Astrocyte (in vitro differentiated cells and primary cell): ENCODE results near the gene HEXD. TPM values are rescaled to one million over a fixed set of nuclear protein-coding genes. Genes with fewer than 3 reads are reported as not detected.

ENCODE experiments used
- DNase-seq: peaks from one replicate; pipeline ENCODE4 v3.0.0-alpha.2; 2010; ENCODE audit warnings: low read depth
- FAIRE-seq: peaks from 2 replicates; lab custom pipeline; 2011; peaks lifted over from hg19 to GRCh38; lab: Jason Lieb, UNC
- H2AFZ ChIP-seq: 2 replicates; pipeline ENCODE4 v1.6.0; 2012; ENCODE audit warnings: low read depth, low read length, inconsistent platforms
- H3K27ac ChIP-seq: 2 replicates; pipeline ENCODE4 v1.5.1; 2011; ENCODE audit warnings: low read depth, low read length, inconsistent platforms
- H3K27me3 ChIP-seq: 2 replicates; pipeline ENCODE4 v1.6.0; 2011; ENCODE audit warnings: low read length, inconsistent platforms; ENCODE audit not compliant: insufficient read depth
- H3K36me3 ChIP-seq: 2 replicates; pipeline ENCODE4 v1.5.1; 2011; ENCODE audit warnings: low read length, inconsistent platforms; ENCODE audit not compliant: insufficient read depth
- H3K4me1 ChIP-seq: 2 replicates; pipeline ENCODE4 v1.5.1; 2011; ENCODE audit warnings: low read length, inconsistent platforms; ENCODE audit not compliant: insufficient read depth
- H3K4me2 ChIP-seq: 2 replicates; pipeline ENCODE4 v1.6.0; 2012; ENCODE audit warnings: low read length, inconsistent platforms
- H3K4me3 ChIP-seq: 2 replicates; pipeline ENCODE4 v1.5.1; 2011; ENCODE audit warnings: low read depth, mild to moderate bottlenecking, low read length, inconsistent platforms; ENCODE audit not compliant: insufficient read depth
- H3K79me2 ChIP-seq: 2 replicates; pipeline ENCODE4 v1.6.0; 2012; ENCODE audit warnings: mild to moderate bottlenecking, low read length, inconsistent platforms; ENCODE audit not compliant: insufficient read depth
- H3K9ac ChIP-seq: 2 replicates; pipeline ENCODE4 v1.6.0; 2012; ENCODE audit warnings: mild to moderate bottlenecking, low read length, inconsistent platforms
- H3K9me3 ChIP-seq: 2 replicates; pipeline ENCODE4 v1.5.1; 2012; ENCODE audit warnings: low read depth, mild to moderate bottlenecking, low read length, inconsistent platforms; ENCODE audit not compliant: insufficient read depth
- H4K20me1 ChIP-seq: 2 replicates; pipeline ENCODE4 v1.6.0; 2012; ENCODE audit warnings: low read length, inconsistent platforms; ENCODE audit not compliant: insufficient read depth
- H3K27ac Mint-ChIP-seq: one replicate; pipeline ENCODE4 v1.8.0; 2021; ENCODE audit warnings: mild to moderate bottlenecking, mixed read lengths; ENCODE audit not compliant: unreplicated experiment
- H3K27me3 Mint-ChIP-seq: one replicate; pipeline ENCODE4 v1.8.0; 2021; ENCODE audit warnings: low read depth, mixed read lengths; ENCODE audit not compliant: unreplicated experiment
- H3K36me3 Mint-ChIP-seq: one replicate; pipeline ENCODE4 v1.8.0; 2021; ENCODE audit warnings: low read depth, mixed read lengths; ENCODE audit not compliant: unreplicated experiment
- H3K4me1 Mint-ChIP-seq: one replicate; pipeline ENCODE4 v1.8.0; 2021; ENCODE audit warnings: low read depth, mixed read lengths; ENCODE audit not compliant: unreplicated experiment
- H3K4me3 Mint-ChIP-seq: one replicate; pipeline ENCODE4 v1.8.0; 2021; ENCODE audit warnings: mild to moderate bottlenecking, moderate library complexity, mixed read lengths; ENCODE audit not compliant: unreplicated experiment
- H3K9me3 Mint-ChIP-seq: one replicate; pipeline ENCODE4 v1.8.0; 2021; ENCODE audit warnings: mild to moderate bottlenecking, mixed read lengths; ENCODE audit not compliant: unreplicated experiment
- CTCF ChIP-seq: IDR thresholded peaks from 2 replicates; pipeline ENCODE4 v1.5.1; 2011; ENCODE audit warnings: low read depth, mild to moderate bottlenecking, inconsistent platforms, low read length, moderate library complexity; ENCODE audit not compliant: insufficient read depth
- EZH2 ChIP-seq: IDR thresholded peaks from 2 replicates; pipeline ENCODE4 v1.6.1; 2012; ENCODE audit warnings: mild to moderate bottlenecking, low read length, inconsistent platforms; ENCODE audit not compliant: insufficient read depth
- total RNA-seq: library from RNA; stranded (reverse); gene quantifications from 2 replicates; pipeline ENCODE4 v1.2.1, GENCODE V29; 2021

HEXD gene
- total RNA-seq, 1 donor from 2014 or later, result 11.1 TPM

DNA sequence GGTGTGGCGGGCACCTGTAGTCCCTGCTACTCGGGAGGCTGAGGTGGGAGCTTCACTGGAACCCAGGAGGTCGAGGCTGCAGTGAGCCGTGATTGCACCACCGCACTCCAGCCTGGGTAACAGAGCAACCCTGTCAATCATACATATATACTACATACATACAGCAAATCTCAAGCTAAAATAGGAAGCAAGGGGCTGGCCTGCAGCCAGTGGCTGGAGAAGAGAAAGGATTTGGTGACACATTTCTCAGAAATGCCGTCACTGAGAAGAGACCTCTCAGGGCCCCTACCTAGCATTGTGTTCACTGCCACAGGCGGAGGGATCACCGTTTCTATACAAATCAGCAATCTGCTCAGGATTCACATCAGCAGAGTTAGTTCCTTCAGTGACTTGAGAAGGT, 57.3 kb downstream of the HEXD start:
- FAIRE-seq (no peak), DNase-seq (no peak)
- no peak overlapping the region for H2AFZ ChIP-seq
- Mint-ChIP-seq H3K4me3 (no peak overlapping the region), H3K9me3 (no peaks in the 10 kb centered on the region), H3K27ac (peak overlapping the region; percentile 53), H3K4me1 (peaks cover 12% of the 10 kb centered on the region), H3K36me3 (peaks cover 6% of the 10 kb centered on the region), H3K27me3 (no peaks in the 10 kb centered on the region)
- H3K27me3 ChIP-seq, result no peaks in the 10 kb centered on the region
- H3K36me3 ChIP-seq, result peaks cover 5% of the 10 kb centered on the region
- peaks cover 4% of the 10 kb centered on the region for H4K20me1 ChIP-seq
- TF ChIP-seq CTCF, result no peak
- TF ChIP-seq EZH2, result no peak
- H3K4me1 ChIP-seq, result peaks cover 3% of the 10 kb centered on the region
- H3K4me2 ChIP-seq, result no peak overlapping the region
- no peak overlapping the region for H3K9ac ChIP-seq
- H3K4me3 ChIP-seq, result no peak overlapping the region
- H3K79me2 ChIP-seq, result no peaks in the 10 kb centered on the region
- no peak overlapping the region for H3K27ac ChIP-seq
- no peaks in the 10 kb centered on the region for H3K9me3 ChIP-seq

DNA sequence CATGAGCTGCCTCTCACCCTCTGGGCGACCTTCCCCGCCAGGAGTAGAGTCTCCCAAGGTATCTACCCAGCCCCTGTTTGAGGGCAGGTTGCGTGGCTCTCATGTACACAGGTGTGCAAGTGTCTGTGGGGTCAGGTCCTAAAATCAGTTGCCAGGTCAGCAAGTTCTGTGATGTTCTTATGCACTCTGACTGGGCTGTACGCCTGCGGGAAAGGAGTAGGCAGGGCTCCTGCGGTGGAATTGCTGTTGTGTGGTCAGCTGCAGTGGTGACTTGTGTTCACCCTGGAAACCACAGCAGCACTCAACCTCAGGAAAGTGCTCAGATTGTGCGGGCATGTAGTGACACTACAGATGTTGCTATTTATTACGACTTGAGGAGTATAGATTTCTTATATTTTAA, 59.8 kb downstream of the HEXD start:
- Mint-ChIP-seq H3K9me3 (no peaks in the 10 kb centered on the region), H3K4me3 (peak overlapping the region; percentile 1), H3K4me1 (peaks cover 12% of the 10 kb centered on the region), H3K27ac (peak overlapping the region; percentile 92), H3K27me3 (no peaks in the 10 kb centered on the region), H3K36me3 (peaks cover 5% of the 10 kb centered on the region)
- Histone ChIP-seq H3K4me1 (peaks cover 3% of the 10 kb centered on the region), H4K20me1 (peaks cover 4% of the 10 kb centered on the region), H3K27me3 (no peaks in the 10 kb centered on the region), H3K9ac (no peak overlapping the region), H3K36me3 (peaks cover 5% of the 10 kb centered on the region), H3K9me3 (no peaks in the 10 kb centered on the region), H3K27ac (no peak overlapping the region), H3K4me3 (no peak overlapping the region), H3K4me2 (no peak overlapping the region), H2AFZ (no peak overlapping the region), H3K79me2 (no peaks in the 10 kb centered on the region)
- FAIRE-seq (no peak), DNase-seq (peak; percentile 16)
- TF ChIP-seq EZH2 (no peak), CTCF (no peak)

DNA sequence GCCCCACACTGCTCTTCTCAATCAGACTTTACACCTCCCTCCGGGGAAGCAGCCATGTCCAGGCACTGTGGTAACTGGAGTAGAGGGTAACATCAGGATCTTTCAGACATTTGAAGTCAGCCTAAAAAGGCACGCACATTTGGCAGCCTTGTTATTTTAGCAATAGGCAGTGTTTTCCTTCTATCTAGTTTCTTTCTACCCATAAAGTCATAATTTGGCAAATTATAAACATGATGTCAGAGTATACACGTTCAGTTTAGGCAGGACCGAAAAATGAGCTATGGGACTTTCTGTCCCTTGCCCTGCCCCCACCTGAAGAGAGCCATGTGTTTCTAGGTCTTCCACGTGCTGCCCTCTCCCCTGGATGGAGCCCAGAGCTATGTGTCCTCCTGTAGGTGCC, 61.5 kb downstream of the HEXD start:
- H3K4me3 Mint-ChIP-seq, result no peak overlapping the region
- TF ChIP-seq CTCF, result no peak
- TF ChIP-seq EZH2, result no peak
- peak overlapping the region; percentile 26 for H3K27ac Mint-ChIP-seq
- H3K36me3 ChIP-seq, result peaks cover 11% of the 10 kb centered on the region
- H4K20me1 ChIP-seq, result peaks cover 4% of the 10 kb centered on the region
- H3K36me3 Mint-ChIP-seq, result peaks cover 5% of the 10 kb centered on the region
- no peak overlapping the region for H3K27ac ChIP-seq
- H3K27me3 ChIP-seq, result no peaks in the 10 kb centered on the region
- H3K9me3 Mint-ChIP-seq, result no peaks in the 10 kb centered on the region
- no peak overlapping the region for H3K4me3 ChIP-seq
- no peak for DNase-seq
- H3K4me2 ChIP-seq, result no peak overlapping the region
- no peak overlapping the region for H3K9ac ChIP-seq
- no peaks in the 10 kb centered on the region for H3K79me2 ChIP-seq
- H2AFZ ChIP-seq, result no peak overlapping the region
- FAIRE-seq, result no peak
- peaks cover 12% of the 10 kb centered on the region for H3K4me1 Mint-ChIP-seq
- no peaks in the 10 kb centered on the region for H3K27me3 Mint-ChIP-seq
- H3K9me3 ChIP-seq, result no peaks in the 10 kb centered on the region
- H3K4me1 ChIP-seq, result peaks cover 3% of the 10 kb centered on the region
